ENCODE data around the gene HOXC12.

HOXC12 gene

DNA sequence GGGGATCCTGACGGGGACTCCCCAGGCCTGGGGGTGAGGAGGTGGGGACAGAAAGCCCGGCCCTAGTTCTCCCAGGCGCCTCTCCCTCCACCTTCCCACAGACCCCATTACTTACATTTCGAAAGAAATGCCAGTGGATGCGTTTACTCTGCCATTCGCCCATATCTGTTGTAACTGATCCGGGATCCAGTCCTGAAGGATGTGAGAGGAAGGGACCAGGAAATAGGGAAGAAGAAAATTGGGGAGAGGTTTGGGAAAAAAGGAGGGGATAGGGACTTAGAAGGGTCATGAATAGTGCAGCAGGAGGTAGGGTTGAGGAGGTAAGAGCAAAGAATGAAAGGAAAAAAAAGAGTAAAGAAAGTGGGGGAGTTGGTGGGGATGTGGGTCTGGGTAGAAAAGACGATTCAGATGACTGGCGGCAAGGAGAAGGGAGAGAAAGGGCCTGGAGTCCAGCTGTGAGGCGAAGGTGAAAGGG, 1.1 kb downstream of the HOXC12 start:
- DNase-seq (ENCODE audit: low read depth in 2 of 2, low spot score in 1 of 2), result no peak

- no peak for DNase-seq (ENCODE audit: low read depth in 2 of 2, low spot score in 1 of 2)
Observed at GRCh38 chr12:53956251-53956887, 1.7 kb downstream of the HOXC12 start.

- DNase-seq (ENCODE audit: low read depth in 2 of 2, low spot score in 1 of 2), result no peak
Observed at GRCh38 chr12:53956914-53957536, 2.3 kb downstream of the HOXC12 start.

- no peak for DNase-seq (ENCODE audit: low read depth in 2 of 2, low spot score in 1 of 2)
Observed at GRCh38 chr12:53958128-53958527, 3.4 kb downstream of the HOXC12 start.

GRCh38 chr12:53959314-53959713, 4.6 kb downstream of the HOXC12 start:
- DNase-seq (ENCODE audit: low read depth in 2 of 2, low spot score in 1 of 2), result no peak

DNA sequence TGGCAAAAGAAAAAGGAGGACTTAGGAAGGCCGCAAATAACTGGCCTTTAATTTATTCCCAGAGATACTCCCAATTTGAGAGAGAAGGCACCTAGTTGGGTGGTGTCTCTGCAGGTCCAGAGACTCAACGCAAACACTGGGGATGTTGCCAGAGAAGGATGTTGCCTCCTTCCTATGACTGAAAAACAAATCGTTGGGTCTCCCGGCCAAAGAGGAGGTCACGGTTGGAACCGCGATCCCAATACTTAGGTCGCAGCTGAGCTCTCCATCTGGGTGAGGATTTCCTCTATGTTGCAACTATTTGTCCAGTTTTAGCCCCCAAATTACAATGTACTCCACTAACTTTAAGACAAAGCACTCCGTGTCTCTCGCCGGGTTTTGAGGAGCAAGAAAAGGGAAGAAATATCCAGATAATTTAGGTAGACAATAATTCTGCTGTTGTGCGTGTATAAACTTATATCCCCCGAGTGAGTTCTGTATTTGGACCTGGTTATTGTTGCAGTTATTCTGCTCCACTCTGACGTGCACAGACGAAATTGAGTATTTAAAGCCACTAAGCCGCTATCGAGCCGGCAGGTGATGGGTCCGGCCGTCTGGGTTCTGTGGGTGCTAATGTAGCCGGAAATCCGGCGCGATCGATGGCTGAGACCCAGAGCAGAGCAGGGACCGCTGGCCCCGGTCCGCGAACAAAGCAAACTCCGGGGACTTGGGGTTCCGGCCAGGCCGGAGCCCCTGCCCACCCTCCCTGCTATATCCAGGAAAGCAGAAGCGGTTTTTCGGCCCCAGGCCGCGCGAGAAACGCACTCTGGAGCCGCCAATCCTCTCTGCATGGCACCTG, 5.7 kb downstream of the HOXC12 start:
- no peak for DNase-seq (ENCODE audit: low read depth in 2 of 2, low spot score in 1 of 2)

- no peak for DNase-seq (ENCODE audit: low read depth in 2 of 2, low spot score in 1 of 2)
Observed at GRCh38 chr12:53961025-53961761, 6.5 kb downstream of the HOXC12 start.

DNA sequence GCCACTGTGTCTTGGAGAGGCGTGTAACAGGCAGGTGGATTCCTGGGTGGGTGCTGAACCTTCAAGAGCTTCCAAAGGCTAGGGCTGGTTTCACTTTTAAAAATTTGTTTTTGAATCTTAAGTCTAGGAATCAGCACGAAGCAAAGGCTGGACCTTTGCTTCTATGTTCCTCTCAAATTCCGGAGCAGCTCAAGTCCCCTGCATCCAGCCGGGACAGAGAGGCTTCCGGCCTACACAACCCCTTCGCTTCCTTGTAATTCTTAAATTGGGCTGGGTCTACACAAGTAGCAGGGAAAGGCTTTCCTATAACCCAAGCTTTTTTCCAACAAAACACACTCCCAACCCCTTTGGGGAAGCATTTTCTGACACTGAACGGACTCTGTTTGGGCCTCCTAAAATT, 8.3 kb downstream of the HOXC12 start:
- DNase-seq (ENCODE audit: low read depth in 2 of 2, low spot score in 1 of 2), result no peak

GRCh38 chr12:53963434-53964314, 9.0 kb downstream of the HOXC12 start:
- DNase-seq (ENCODE audit: low read depth in 2 of 2, low spot score in 1 of 2), result no peak

DNA sequence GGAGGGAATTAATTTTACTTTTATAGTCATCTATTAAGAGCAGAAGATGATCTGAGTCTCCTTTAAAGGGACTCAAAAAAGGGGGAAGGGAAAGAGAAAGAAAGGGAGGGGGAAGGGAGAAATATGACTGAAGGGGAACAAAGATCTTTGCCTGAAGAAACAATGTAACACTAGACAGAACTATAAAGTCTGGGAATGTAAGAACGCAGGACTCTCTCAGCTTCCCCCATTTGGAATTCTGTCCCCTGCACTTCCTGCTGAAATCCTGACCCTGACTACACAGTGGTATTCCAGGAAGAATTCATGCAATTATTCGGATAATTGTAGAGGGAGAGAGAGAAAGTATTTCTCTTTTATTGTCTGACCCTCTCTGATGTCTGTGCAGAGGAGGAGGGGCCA, 9.6 kb downstream of the HOXC12 start:
- DNase-seq (ENCODE audit: low read depth in 2 of 2, low spot score in 1 of 2), result no peak

DNA sequence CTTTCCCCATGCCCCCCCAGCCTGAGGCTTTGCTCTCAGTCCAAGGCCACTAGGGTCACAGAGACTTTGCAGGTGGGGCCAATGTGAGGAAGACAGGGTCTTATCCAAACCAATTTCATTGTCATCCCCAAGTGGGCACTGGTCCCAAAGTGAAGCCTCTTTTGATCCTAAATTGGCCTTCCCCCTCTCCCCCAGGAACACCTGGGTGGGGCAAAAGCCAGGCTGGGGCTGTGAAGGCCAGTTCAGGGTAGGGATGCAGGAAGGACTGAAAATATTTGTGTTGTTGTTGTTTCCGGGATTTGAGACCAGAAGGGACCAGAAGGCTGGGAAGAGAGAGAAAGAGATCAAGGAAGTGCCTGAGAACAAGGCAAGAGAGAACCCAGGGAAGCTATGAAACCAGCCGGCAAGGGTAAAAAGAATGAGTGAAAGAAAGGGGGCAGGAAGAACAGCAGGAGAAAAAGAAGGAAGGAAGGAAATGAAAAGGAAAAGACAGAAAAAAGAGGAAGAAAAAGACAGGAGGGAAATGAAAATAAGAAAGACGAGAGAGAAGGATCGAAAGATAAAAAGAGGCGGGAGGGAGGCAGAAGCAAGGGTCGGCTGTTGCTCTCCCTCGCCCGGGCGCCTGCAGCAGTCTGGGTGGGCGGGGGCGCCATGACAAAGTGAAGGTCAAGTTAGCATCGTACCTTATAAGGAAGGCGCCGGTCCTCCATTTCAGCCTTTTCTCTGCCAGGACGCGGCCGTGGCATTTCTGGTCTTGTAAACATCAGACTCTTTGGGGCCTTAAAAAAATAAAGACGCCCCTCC, 10.8 kb downstream of the HOXC12 start:
- DNase-seq (ENCODE audit: low read depth in 2 of 2, low spot score in 1 of 2), result no peak

- no peak for DNase-seq (ENCODE audit: low read depth in 2 of 2, low spot score in 1 of 2)
Observed at GRCh38 chr12:53966085-53966384, 11.3 kb downstream of the HOXC12 start.

- DNase-seq (ENCODE audit: low read depth in 2 of 2, low spot score in 1 of 2), result no peak
Observed at GRCh38 chr12:53966385-53967133, 11.9 kb downstream of the HOXC12 start.

DNA sequence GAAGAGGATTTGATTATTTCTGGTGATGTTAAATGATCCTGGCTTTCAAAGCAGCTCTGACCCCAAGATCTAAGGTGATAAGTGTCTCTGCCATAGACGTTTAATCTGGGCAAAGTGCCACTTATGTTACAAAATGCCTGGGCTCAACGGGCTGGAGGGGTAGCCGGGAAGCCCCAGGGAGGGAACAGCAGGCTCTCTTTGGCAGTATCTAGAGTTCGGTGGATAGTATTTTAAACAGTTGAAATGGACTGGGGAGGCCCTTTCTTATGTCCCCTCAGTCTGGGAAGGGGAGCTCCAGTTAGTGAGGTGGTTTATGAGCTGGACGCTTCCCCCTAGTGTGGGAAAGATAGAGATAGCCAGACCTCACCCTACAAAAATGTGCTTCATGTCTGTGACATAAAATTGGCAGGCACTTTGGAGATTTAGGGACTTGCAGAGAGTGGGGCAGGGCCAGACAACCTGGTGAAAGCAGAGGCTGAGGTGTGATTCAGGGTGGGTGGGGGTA, 12.8 kb downstream of the HOXC12 start:
- DNase-seq (ENCODE audit: low read depth in 2 of 2, low spot score in 1 of 2), result no peak

DNA sequence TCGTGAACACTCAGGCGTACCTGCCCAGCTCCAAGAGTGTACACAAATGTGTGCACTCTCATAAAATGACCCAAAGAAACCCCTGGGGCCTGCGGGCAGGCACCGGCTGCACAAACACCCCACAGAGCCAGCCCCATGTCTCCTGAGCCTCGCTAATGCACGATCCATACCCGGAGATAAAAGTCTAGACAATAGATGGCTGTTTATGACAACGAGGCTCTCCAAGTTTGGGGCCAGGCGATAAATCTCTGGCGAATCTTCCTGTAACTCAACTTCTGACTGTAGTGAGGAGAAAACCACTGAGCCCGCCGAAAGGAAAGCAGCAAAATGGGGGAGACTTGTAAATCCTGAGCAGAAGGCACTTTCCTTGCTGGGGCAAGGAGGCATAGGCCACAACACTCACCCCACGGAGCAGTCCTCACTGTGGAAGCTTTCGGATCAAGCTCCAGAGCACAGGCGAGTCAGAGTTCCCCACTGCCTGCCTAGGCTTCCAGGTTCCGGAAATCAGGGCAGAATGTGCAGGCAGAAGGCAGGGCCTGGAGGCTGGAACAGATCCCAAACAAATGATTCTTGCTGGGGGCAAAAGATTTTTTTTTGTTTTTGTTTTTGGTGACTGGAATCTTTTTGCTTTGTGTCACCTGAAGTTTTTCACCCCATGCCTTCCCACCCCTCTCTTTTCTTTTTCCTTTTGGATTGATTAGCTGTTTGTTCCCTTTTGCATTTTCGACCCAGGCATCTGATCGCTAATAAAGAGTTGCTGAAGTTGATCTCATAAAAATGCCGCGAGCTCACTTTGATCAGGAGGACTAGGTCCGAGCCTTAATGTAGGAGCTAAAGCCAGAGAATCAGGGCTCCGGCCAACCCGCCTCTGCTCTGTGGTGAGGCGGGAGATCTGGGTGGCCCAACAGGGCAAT, 13.8 kb downstream of the HOXC12 start:
- no peak for DNase-seq (ENCODE audit: low read depth in 2 of 2, low spot score in 1 of 2)

GRCh38 chr12:53969588-53970259, 15.0 kb downstream of the HOXC12 start:
- DNase-seq (ENCODE audit: low read depth in 2 of 2, low spot score in 1 of 2), result no peak

GRCh38 chr12:53970451-53970850, 15.7 kb downstream of the HOXC12 start:
- DNase-seq (ENCODE audit: low read depth in 2 of 2, low spot score in 1 of 2), result no peak

Measured in stimulated activated CD8-positive, alpha-beta memory T cell treated with anti-CD3 and anti-CD28 coated beads, Interleukin-4, amount 100 ng/mL, for 1 hour (primary cell).